Activated naive CD4-positive, alpha-beta T cell treated with anti-CD3 and anti-CD28 coated beads, Interleukin-2, amount 10 ng/mL, durations not matched to agents 5 hours and 36 hours (primary cell): ENCODE results near the gene CYBRD1. TPM values are rescaled to one million over a fixed set of nuclear protein-coding genes. Genes with fewer than 3 reads are reported as not detected.

Experiments
- total RNA-seq, 2 experiments: library from RNA; stranded (reverse); gene quantifications; one replicate each; pipeline ENCODE4 v1.2.3, GENCODE V29; 2021

Gene CYBRD1
- total RNA-seq, result under 1 TPM; 0.15 to 0.51 TPM

GRCh38 chr2:171522052-171522787 is at the start of gene CYBRD1:
Gene CYBRD1 (plus strand): TSS chr2:171522474. CDS start chr2:171522546, 72 bp downstream.

Other genes starting within 250 kb of the CYBRD1 start
- 10 to 100 TPM; 16.1 to 18.0 TPM for gene METTL8, start 88.5 kb upstream of the CYBRD1 start, total RNA-seq
- gene DCAF17, start 88.2 kb upstream of the CYBRD1 start, total RNA-seq, result 10 to 100 TPM; 15.1 to 16.0 TPM
- gene DYNC1I2, start 165.0 kb downstream of the CYBRD1 start, total RNA-seq, result 10 to 100 TPM; 48.9 to 51.9 TPM